Calu3 (cell line): ENCODE measurements around the gene FAM171A2. TPM values are rescaled to one million over a fixed set of nuclear protein-coding genes. Genes with fewer than 3 reads are reported as not detected.
"Not testable (repeated sequence)": the region's sequence is repeated elsewhere in the genome, so short reads cannot be mapped to it uniquely, and the experiment has no call there.

Source experiments
- BruUV-seq: library from RNA; stranded (reverse); fragments of 400-500 nt; replicated peaks from 2 replicates; lab custom pipeline; 2021; lab: Mats Ljungman, UMichigan
- CTCF ChIA-PET: fragments of 300-600 bp; sonication (Branson Sonifier 250); formaldehyde crosslinking; loops from one replicate; lab custom pipeline; 2022; ENCODE audit warnings: antibody characterized with exemption; lab: Charles Lee
- DNase-seq: peaks from one replicate; pipeline ENCODE4 v3.0.0; 2022
- H3K27ac Mint-ChIP-seq: one replicate; pipeline ENCODE4 v1.8.0; 2022; ENCODE audit warnings: mixed read lengths; ENCODE audit not compliant: unreplicated experiment
- H3K27me3 Mint-ChIP-seq: one replicate; pipeline ENCODE4 v1.8.0; 2022; ENCODE audit warnings: mixed read lengths; ENCODE audit not compliant: unreplicated experiment
- H3K36me3 Mint-ChIP-seq: one replicate; pipeline ENCODE4 v1.8.0; 2022; ENCODE audit warnings: mild to moderate bottlenecking, moderate library complexity, mixed read lengths; ENCODE audit not compliant: insufficient read depth, unreplicated experiment
- H3K4me1 Mint-ChIP-seq: one replicate; pipeline ENCODE4 v1.8.0; 2022; ENCODE audit warnings: mild to moderate bottlenecking, low read depth, mixed read lengths; ENCODE audit not compliant: unreplicated experiment
- H3K4me3 Mint-ChIP-seq: one replicate; pipeline ENCODE4 v1.8.0; 2022; ENCODE audit warnings: mild to moderate bottlenecking, low read depth, moderate library complexity, mixed read lengths; ENCODE audit not compliant: unreplicated experiment
- H3K9me3 Mint-ChIP-seq: one replicate; pipeline ENCODE4 v1.8.0; 2022; ENCODE audit warnings: low read depth, mixed read lengths; ENCODE audit not compliant: unreplicated experiment
- intact Hi-C: fragments of 100-400 bp; cut with micrococcal nuclease; formaldehyde crosslinking; loops from one replicate; pipeline ENCODE4 v1.10.0; 2022; ENCODE audit not compliant: unreplicated experiment
- total RNA-seq: library from RNA; stranded (reverse); gene quantifications from 2 replicates; pipeline ENCODE4 v1.2.3, GENCODE V29; 2022
- TF ChIP-seq, protein P1 (sequence below): fragments of 200-600 bp; IDR thresholded peaks from one replicate; pipeline ENCODE4 v1.8.0; 2022; ENCODE audit warnings: antibody characterized with exemption; ENCODE audit not compliant: unreplicated experiment

The FAM171A2 gene
- total RNA-seq, 1 experiment from 2014 or later = 2.0 TPM

DNA sequence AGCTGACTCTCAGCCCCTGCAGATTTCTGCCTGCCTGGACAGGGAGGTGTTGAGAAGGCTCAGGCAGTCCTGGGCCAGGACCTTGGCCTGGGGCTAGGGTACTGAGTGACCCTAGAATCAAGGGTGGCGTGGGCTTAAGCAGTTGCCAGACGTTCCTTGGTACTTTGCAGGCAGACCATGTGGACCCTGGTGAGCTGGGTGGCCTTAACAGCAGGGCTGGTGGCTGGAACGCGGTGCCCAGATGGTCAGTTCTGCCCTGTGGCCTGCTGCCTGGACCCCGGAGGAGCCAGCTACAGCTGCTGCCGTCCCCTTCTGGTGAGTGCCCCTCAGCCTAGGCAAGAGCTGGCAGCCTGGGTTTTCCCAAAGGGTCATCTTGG, 14.7 kb downstream of the FAM171A2 start:
- no peaks in the 10 kb centered on the region for H3K9me3 Mint-ChIP-seq
- peaks cover 36% of the 10 kb centered on the region for H3K36me3 Mint-ChIP-seq
- TF ChIP-seq, protein P1, sequence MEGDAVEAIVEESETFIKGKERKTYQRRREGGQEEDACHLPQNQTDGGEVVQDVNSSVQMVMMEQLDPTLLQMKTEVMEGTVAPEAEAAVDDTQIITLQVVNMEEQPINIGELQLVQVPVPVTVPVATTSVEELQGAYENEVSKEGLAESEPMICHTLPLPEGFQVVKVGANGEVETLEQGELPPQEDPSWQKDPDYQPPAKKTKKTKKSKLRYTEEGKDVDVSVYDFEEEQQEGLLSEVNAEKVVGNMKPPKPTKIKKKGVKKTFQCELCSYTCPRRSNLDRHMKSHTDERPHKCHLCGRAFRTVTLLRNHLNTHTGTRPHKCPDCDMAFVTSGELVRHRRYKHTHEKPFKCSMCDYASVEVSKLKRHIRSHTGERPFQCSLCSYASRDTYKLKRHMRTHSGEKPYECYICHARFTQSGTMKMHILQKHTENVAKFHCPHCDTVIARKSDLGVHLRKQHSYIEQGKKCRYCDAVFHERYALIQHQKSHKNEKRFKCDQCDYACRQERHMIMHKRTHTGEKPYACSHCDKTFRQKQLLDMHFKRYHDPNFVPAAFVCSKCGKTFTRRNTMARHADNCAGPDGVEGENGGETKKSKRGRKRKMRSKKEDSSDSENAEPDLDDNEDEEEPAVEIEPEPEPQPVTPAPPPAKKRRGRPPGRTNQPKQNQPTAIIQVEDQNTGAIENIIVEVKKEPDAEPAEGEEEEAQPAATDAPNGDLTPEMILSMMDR = no peak
- CTCF ChIA-PET = interaction anchor here (1.8 kb wide), 1 partner anchor 18 kb away, joined by 5 read pairs; no protein-coding TSS in a partner anchor
- no TSS peak for BruUV-seq
- no peaks in the 10 kb centered on the region for H3K27me3 Mint-ChIP-seq
- intact Hi-C loops = loop anchor here (5.0 kb wide), 2 partner anchors 127 to 147 kb away; no protein-coding TSS in a partner anchor
- H3K4me3 Mint-ChIP-seq = no peak overlapping the region
- no peak for DNase-seq
- no peak overlapping the region for H3K27ac Mint-ChIP-seq
- peaks cover 11% of the 10 kb centered on the region for H3K4me1 Mint-ChIP-seq

- DNase-seq = no peak
Observed at GRCh38 chr17:44348234-44348987, 15.2 kb downstream of the FAM171A2 start.

GRCh38 chr17:44347206-44348055, 16.2 kb downstream of the FAM171A2 start:
- Mint-ChIP-seq H3K36me3 (peaks cover 29% of the 10 kb centered on the region), H3K4me1 (peaks cover 11% of the 10 kb centered on the region)
- H3K27me3 Mint-ChIP-seq, H3K27ac Mint-ChIP-seq, BruUV-seq, DNase-seq, H3K4me3 Mint-ChIP-seq, H3K9me3 Mint-ChIP-seq: not testable (repeated sequence)
- intact Hi-C loops = loop anchor here (5.0 kb wide), 2 partner anchors 125 to 145 kb away; no protein-coding TSS in a partner anchor
- CTCF ChIA-PET = interaction anchor here (1.4 kb wide), 1 partner anchor 9 kb away, joined by 6 read pairs; no protein-coding TSS in a partner anchor

More at GRCh38 chr17:44348234-44348987, 15.2 kb downstream of the FAM171A2 start:
- H3K4me3 Mint-ChIP-seq = no peak overlapping the region
- CTCF ChIA-PET = interaction anchor here (1.4 to 1.8 kb wide), 2 partner anchors 8 to 17 kb away, joined by 5 to 6 read pairs; no protein-coding TSS in a partner anchor
- H3K4me1 Mint-ChIP-seq = peaks cover 11% of the 10 kb centered on the region
- TF ChIP-seq, protein P1 = no peak
- H3K36me3 Mint-ChIP-seq = peaks cover 36% of the 10 kb centered on the region
- no TSS peak for BruUV-seq
- H3K27ac Mint-ChIP-seq = no peak overlapping the region
- intact Hi-C loops = loop anchor here (5.0 kb wide), 2 partner anchors 126 to 146 kb away; no protein-coding TSS in a partner anchor
- no peaks in the 10 kb centered on the region for H3K9me3 Mint-ChIP-seq
- no peaks in the 10 kb centered on the region for H3K27me3 Mint-ChIP-seq

DNA sequence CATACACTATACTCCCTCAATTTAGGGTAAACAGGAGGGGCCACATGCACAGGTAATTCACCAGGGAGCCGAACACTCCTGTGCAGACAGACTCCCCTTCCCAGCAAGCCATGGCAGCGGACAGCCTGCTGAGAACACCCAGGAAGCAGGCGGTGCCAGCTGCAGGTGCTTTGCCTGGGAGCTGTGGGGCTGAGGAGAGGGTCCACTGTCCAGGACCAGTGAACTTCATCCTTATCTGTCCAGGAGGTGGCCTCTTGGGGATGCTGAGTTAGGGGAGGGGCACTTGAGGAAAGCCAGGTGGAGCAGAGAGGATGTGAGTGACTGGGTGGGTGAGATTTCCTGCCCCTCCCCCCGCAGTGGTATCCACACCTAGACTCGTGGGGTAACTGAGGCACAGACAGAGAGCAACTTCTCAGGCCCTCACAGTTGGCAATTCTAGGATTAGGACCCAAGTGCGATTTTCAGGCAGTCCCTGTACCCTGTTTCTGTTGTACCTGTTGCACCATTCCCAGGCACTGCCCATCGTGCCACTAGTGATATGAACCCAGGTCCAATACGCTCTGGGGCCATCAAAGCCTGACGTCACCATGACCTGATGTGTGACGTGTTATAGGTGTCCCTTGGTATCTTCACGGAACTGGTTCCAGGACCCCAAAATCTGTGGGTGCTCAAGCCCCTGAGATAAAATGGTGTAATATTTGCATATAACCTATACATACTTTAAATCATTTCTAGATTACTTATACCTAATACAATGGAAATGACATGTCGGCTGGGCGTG, 17.4 kb downstream of the FAM171A2 start:
- CTCF ChIA-PET = interaction anchor here (0.6 to 2.2 kb wide), 18 partner anchors 12 to 402 kb away, joined by 3 to 11 read pairs (median 5); partner anchors contain the start of genes ATXN7L3, FAM171A2, RUNDC3A and TMUB2
- peaks cover 24% of the 10 kb centered on the region for H3K36me3 Mint-ChIP-seq
- peak overlapping the region; percentile 97 for H3K4me3 Mint-ChIP-seq
- H3K27me3 Mint-ChIP-seq = no peaks in the 10 kb centered on the region
- TF ChIP-seq, protein P1 = no peak
- intact Hi-C loops = loop anchor here (5.0 kb wide), 2 partner anchors 124 to 144 kb away; no protein-coding TSS in a partner anchor
- no peaks in the 10 kb centered on the region for H3K9me3 Mint-ChIP-seq
- no peak for DNase-seq
- peaks cover 11% of the 10 kb centered on the region for H3K4me1 Mint-ChIP-seq
- TSS peak; percentile 45 for BruUV-seq
- H3K27ac Mint-ChIP-seq = peak overlapping the region; percentile 93
